ENCODE measurements around the gene F13A1.

Gene F13A1

DNA sequence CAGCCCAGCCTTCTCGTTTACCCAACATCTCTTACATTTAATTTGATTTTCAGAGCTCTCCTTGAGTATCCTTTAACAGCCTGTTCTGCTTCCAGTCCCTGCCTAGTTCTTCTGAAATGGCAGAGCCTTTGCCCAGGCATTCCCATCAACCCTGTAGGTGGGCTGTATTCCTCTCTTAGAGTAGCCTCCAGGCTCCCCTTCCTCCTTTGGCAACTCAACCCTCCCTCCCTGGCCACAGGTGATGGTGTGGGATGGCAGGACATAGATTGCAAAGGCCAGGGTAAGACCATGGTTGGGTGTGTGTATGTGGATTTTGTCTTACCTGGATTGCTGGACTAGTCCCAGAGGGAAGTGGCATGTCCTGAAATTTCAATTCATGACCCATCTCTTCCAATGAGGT is 125.4 kb downstream of the F13A1 start:
- no peak for DNase-seq (ENCODE audit: low read depth, low spot score)

DNA sequence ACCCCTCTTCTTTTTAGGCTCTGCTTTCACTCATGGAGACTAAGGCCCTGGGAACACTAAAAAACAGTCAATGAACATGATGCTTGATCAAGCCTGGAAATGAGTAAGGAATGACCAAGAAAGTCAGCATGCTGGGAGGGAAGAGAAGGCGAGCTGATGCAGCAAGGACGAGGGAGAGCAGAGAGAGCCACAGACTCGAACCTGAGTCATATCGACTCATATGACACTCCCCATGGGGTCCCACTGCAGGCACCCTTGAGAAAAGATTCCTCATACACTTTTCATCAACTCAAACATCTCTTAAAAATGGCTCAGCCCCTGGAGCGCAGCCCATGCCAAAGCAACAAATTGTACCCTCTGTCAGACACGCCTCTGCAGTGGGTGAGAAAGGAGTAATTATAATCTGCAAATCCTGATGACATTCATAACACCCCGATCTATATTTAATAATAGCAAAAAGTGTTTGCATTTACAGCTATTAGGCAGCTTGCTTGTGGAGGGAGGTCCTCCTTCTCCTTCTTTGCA is 127.2 kb downstream of the F13A1 start:
- no peak for DNase-seq (ENCODE audit: low read depth, low spot score)

DNA sequence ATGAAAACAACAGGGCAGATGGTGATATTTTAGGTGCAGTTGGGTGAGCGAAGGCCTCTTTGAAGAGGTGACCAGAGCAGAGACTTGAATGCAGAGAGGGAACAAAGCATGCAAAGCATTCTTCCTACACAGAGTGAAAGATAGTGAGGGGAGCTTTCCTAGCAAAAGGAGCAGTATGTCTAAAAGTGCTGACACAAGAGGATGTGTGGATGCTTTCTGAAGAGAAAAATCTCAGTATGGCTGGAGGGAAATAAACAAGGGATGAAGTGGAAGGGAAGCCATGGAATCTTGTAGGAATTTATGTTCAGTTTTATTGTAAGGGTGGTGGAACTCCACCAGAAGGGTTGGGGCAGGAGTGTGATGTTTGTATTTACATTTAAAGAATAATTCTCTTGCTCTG is 128.6 kb downstream of the F13A1 start:
- no peak for DNase-seq (ENCODE audit: low read depth, low spot score)

DNA sequence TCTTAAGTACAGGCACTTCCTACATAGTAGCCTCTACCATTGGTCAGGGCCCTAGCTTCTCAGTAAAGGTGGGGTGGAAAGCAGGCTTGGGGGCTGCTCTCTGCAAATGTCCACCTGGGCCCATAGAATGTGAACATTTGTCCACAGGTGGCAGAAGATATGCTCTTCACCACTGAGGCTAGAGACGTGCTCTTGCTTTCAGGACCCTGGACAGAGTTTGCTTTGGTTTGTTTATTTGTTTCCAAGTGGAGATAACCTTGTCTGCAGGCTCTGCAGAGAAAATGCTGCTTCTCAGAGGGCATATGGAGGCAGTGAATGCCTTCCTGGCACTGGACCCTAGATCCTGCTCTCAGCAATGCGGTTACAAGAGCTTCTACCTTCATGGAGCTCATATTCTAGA is 129.0 kb downstream of the F13A1 start:
- no peak for DNase-seq (ENCODE audit: low read depth, low spot score)

DNA sequence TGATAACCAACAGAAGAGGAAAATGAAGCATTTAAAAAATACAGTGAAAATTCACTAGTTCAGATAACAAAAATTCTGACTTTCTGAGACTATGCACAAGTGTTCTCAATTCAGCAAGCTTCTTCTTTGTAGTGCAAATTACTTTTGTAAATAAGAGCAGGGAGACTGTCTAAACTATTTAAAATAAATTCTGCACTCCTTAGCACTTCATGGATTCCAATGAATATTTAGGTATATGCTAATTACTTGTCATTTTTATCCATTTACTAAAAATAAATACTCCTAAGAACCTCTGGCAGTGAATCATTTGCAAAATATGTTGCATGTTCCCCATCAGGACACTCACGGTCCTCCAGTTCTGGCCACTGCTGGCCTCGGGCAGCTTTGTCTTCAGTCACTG is 139.8 kb downstream of the F13A1 start:
- DNase-seq (ENCODE audit: low read depth, low spot score), result no peak

DNA sequence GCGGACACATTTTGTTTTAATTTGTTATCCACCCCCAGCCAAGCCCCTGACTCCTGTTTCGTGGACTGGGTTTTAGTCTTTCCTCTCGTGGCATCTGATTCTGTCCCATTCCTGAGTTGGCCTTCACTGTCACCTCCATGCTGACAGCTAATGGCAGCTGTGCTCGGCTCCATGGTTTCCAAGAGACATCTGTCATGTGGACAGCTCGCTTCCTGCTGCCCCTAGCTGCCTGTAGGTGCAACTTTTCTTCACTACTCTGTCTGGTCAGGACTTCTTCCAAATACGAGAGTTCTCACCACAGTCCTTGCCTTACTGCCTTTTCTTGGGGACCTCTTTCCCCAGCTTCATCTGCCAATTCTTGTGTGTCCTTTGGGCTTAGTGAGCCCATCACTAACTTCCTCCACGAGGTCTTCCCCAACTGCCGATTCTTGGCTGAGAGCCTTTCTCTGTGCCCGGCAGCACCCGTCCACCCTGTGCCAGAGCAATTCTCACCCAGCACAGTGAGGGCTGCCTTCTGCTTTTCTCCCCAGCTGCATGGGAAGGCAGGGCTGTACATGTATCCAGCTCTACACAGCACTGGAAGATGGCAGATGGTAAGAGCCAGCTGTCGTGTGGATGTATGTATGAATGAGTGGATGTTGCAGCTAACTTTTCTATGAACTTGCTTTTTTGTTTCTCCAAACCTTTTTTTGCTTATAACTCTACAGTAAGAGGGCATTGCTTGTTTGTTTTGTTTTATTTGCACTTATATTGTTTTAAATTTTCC is 140.4 kb downstream of the F13A1 start:
- no peak for DNase-seq (ENCODE audit: low read depth, low spot score)

DNA sequence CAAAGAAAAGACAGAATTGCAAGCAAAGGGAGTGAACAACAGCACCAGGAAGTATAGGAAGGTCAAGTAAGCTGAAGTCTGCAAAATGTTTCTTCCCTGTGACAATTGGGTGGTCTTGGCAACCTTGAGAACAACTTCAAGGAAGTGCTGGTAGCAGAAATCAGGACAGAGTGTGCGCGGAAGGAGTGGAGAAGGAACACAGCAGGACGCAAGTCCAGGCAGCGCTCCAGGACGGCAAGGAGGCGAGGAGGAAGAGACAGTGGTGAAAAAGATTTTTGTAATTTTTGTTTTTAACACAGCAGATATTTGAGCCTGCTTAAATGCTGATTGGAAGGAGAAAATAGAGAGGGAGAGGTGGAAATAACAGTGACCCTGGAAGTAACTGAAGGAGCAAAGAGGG is 141.7 kb downstream of the F13A1 start:
- no peak for DNase-seq (ENCODE audit: low read depth, low spot score)

DNA sequence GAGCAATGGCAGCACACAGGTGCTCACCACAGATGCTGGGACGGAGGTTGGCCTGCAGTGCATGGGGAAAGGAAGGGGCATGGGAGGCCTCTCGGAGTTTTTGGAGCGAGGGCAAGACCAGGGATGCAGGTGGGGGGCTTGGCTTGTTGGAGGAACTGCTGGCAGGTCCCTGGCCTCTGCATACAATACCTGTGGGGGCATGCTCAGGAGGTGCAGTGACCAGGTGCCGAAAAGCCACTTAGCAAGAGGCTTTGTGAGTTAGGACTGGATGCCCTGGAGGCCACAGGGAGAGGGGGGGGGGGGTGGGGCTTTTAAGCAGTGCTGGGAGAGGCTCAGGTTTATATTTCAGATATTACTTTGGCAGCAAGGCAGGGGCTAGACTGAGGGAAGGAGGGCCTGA is 142.7 kb downstream of the F13A1 start:
- no peak for DNase-seq (ENCODE audit: low read depth, low spot score)

DNA sequence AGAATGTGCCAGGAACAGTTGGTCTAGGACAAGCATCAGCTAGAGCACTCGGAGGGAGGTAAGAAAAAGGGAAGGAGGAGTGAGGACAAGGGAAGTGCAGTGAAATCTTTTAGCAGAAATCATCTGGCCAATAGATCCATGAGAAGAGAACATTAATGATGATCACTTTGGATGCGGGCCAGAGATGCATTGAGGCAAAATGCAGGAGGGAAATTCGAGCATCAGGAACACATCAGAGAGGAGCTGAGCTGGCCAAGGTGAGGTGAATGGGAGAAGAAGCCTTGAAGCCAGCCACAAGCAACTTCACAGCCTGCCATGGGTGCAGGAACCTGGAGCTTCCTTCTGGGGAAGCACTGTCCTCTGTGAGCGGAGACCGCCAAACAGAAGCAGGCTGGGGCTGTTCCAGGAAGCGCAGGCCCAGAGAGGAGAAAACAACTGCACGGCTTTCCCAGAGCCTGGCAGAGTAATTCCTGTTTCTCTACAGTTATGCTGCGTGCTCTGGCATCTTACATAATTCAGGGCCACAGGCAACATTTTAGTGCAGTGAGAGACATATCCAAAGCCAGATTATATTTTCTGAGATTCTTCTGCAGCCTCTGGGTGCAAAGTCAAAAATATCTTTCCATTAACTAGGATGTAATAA is 143.8 kb downstream of the F13A1 start:
- no peak for DNase-seq (ENCODE audit: low read depth, low spot score)

DNA sequence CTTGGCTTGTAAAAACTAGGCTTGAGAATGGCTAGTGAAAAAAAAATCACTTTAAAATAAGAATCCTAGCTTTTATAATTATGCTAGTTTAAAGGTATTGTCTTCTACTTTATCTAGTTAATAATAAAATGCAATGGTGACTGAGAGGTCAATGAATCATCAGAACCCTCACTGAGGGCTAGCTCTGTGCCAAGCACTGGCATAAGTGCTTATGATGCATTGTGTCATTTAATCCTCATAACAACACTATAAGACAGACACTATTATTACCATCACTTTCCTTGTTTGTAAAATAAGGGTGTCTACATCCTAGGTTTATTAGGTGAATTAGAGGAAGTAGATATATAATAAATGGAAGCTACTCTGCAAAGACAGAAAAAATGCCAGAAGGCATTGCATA is 144.3 kb downstream of the F13A1 start:
- no peak for DNase-seq (ENCODE audit: low read depth, low spot score)

DNA sequence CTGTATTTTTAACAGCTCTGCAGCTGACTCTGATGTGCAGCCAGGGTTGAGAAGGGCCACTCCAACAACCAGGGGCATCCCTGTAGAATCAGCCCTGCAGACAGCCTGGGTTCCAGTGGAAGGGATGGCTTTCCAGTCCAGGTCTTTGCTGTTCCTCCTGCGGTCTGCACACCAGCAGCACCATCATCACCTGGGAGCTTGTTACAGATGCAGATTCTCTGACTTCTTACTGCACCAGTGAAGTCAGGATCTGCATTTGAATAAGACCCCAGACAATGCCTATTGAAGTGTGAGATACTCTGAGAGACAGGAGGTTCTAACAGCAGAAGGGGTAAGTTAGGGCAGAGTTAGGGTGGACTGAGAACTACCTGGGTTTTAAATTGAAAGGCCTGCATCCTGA is 151.3 kb downstream of the F13A1 start:
- no peak for DNase-seq (ENCODE audit: low read depth, low spot score)

DNA sequence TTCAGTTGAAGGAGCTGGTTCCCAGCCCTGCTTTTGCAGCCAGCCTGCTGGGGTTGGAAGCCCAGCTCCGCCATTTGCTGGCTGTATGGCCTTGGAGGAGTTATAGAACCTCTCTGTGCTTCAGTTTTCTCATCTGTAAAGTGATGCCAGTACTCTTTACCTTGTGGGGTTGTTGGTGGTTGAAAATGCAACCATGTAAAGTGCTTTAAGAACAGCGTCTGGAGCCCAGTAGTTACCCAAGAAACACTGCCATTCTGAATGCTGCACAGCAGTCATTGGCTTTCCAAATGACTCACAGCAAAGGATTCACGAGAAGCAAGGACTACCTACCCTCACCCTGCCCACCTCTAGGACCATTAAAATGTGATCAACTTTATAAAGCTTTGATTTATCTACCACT is 154.4 kb downstream of the F13A1 start:
- DNase-seq (ENCODE audit: low read depth, low spot score), result no peak

DNA sequence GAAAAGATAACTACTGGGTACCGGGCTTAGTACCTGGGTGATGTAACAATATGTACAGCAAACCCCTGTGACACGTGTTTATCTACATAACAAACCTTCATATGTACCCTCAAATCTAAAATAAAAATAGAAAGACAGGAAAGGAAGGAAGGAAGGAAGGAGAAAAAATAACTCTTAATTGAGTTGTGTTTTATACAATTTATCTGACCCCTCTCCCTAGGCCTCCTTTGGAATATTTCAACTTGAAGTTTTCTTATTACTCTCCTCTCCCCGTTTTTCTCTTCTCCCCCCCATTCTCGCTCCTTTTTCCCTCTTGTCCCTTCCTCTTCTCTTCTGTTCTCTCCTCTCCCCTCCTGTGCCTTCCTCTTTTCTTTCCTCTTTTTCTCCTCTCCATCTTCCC is 156.1 kb downstream of the F13A1 start:
- DNase-seq (ENCODE audit: low read depth, low spot score), result no peak

DNA sequence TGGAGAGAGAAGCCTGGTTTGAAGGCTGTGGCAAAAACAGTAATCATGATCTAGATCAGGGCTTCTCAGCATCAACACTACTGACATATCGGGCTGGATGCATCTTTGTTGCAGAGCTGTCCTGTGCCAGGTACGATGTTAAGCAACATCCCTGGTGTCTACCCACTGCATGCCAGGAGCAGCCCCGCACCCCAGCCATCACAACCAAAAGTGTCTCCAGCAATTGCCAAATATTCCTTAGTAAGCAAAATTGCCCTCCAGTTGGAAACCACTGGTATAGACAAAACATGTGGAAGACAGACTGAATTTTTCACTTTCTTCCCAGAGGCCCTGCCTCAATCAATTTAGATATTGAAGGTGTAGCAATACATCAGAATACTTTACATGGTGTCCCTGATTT is 166.1 kb downstream of the F13A1 start:
- DNase-seq (ENCODE audit: low read depth, low spot score), result no peak

DNA sequence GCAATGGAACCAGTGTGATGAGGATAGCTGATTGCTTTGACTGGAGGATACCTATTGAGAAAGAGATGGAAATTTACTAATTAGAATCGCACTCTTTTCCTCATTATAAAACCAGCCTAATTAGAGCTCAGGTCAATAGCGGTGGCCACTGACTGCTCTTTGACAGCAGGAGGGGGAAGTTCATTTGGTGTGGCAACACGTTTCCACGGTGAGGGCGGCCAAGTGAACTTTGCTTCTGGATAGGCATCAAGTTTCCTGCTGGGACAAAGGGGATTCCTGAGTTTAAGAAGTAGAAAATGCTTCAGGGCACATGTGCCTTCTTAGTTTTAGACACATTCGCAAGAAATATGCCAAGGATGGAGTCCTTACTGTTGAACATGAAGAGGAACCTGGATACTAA is 168.4 kb downstream of the F13A1 start:
- no peak for DNase-seq (ENCODE audit: low read depth, low spot score)

DNA sequence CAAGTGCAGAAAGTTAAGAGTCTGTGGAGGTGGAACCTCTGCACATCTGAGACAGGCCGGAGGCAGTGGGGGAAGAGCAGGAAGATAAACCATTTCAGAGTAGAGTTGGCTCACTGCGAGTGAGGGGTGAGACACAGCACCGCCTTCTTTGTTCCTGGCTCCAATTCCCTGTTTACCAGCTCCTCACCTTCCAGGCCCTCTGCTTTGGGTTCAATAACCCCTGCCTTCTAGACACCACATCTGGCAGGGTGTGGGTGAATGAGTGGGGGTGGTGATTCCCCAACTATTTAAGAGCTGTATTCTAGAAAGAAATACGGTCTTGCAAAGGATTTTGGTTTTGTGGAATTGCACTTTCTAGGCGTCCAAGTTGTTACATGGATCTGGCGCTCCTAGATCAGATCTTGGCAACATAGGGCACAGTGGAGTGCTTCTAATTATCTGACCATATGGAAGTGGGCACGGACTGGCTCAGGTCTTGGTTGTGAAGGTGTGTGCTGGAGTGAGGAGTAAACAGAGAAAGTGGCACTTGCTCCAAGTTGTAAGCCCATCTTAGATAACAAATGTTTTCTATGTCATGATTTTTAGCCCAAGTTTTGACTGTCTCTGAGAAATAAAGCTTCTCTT is 172.2 kb downstream of the F13A1 start:
- DNase-seq (ENCODE audit: low read depth, low spot score), result no peak

DNA sequence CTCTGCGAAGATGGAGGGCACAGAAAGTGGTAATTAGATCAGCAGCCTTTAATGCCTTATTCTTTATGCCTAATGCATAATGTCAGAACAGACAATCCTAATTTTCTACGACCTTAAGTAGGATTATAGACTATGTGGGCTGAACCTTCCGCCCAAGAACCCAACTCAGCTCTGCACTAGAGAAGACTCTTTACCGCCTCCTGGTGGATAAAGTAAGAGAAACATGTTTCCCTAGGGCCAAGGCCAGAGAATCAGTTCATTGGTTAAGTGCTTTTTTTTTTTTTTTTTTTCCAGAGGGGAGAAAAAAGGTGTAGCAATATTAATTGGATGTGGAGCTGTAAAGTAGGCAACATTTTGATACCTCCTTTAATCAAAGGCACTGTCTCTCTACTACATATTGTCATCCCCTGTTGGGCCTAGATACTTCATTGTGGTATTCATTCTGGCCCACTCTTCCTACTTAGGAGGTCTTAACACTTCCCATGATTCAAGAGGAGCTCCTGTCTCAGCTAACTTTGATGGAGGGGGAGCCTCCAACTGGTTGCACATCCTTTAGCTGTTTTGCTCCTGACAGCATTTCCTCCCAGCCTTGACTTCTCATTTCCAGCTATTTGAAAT is 188.9 kb downstream of the F13A1 start:
- no peak for DNase-seq (ENCODE audit: low read depth, low spot score)

DNA sequence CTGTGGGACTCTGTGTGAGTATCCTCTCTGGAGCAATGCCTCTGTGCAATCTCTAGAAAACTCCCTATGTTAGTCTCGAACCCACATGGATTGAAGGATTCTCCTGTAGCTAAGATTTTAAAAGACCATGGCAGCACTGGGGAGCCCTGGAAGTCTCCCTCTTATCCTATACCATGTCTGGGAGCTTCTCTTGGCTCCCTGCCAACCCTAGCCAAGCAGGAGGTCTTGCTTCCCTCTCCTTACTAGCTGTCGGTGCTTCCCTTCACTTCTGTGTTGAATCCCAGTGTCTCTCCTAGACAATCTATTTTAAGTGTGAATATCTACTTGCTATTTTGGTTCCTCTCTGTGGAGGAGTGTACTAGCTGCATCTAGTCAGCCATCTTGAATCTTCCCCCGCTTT is 195.0 kb downstream of the F13A1 start:
- no peak for DNase-seq (ENCODE audit: low read depth, low spot score)

DNA sequence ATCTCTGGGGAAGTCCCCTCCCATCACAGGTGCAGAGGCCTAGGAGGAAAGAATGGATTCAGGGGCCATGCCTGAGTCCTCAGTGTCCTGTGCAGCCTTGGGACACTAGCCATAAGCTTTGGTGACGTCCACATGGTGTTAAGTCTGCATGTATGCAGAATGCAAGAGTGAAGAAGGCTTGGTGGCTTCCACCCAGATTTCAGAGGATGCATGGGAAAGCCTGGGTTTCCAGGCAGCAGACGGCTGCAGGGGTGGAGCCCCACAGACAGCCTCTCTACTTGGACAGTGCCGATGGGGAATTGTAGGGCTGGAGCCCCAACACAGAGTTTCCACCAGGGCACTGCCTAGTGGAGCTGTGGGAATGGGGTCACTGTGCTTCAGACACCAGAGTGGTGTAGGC is 196.7 kb downstream of the F13A1 start:
- no peak for DNase-seq (ENCODE audit: low read depth, low spot score)

DNA sequence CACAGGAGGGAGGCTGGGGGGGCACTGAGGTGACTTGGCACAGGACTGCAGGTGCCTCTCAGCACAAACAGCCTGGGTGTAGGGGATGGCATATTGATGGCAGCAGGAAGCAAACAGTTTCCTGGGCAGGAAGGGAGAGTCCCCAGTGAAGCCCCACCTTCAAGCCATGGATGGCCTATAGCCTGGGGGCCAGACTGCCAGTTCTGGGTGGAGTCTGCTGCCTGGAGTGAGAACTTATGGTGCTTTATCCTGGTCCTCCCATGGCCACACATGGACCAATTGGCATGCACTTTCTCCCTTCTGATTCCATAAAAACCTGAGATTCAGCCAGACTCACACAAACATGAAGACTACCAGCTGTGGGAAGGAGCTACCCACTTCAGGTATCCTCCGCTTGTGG is 198.5 kb downstream of the F13A1 start:
- DNase-seq (ENCODE audit: low read depth, low spot score), result no peak

DNA sequence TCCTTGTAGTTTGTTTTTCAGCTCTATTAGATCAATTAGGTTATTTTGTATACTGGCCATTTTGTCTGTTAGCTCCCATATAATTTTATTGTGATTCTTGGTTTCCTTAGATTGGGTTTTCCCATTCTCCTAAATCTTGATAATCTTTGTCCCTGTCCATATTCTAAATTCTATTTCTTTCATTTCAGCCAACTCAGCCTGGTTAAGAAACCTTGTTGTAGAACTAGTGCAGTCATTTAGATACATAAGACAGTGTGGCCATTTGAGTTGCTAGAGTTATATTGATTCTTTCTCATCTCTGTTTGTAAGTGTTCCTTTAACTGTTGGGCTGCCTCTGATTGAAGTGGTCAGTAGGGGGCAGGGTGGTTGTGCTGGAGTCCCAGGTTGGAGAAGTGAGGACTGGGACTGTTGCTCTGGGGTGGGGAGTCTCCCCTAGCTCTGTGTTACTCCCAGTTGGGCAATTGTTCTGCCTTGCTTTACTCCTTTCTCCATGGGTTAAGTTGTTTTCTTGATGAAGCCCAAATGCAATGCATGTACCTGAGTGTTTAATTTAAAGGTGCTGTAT is 214.9 kb downstream of the F13A1 start:
- no peak for DNase-seq (ENCODE audit: low read depth, low spot score)
